Vagina (tissue), 1 donor: ENCODE data around the gene GDPD4. TPM values are rescaled to one million over a fixed set of nuclear protein-coding genes. Genes with fewer than 3 reads are reported as not detected.

ENCODE experiments used
- total RNA-seq: library from RNA; depleted of rRNA; stranded (reverse); fragments of >200 nt; gene quantifications from one replicate; pipeline ENCODE4 v1.2.3, GENCODE V29; 2016

The GDPD4 gene
- total RNA-seq, 1 donor from 2014 or later: not detected

Other genes starting within 250 kb of the GDPD4 start
- 15.0 TPM for gene CAPN5, start 234.7 kb downstream of the GDPD4 start, total RNA-seq
- not detected for gene OMP, start 198.8 kb downstream of the GDPD4 start, total RNA-seq
- 9.1 TPM for gene MYO7A, start 173.4 kb downstream of the GDPD4 start, total RNA-seq
- 43.5 TPM for gene PAK1, start 172.4 kb upstream of the GDPD4 start, total RNA-seq